Breast epithelium (tissue), 4 donors: ENCODE results near the gene OGA. TPM values are rescaled to one million over a fixed set of nuclear protein-coding genes. Genes with fewer than 3 reads are reported as not detected.

ENCODE experiments used
- DNase-seq, 2 donors: peaks; one replicate each; pipeline ENCODE4 v3.0.0-alpha.2; 2019; ENCODE audit warnings: low spot score in 2 of 2
- H3K27ac ChIP-seq, 2 donors: fragments of 200-600 bp; sonication (generic) in 1 of 2; one replicate each; pipeline ENCODE4 v1.5.1; 2016 to 2019; ENCODE audit warnings: mild to moderate bottlenecking in 1 of 2
- H3K27me3 ChIP-seq, 2 donors: fragments of 200-600 bp; sonication (generic) in 1 of 2; one replicate each; pipeline versions ENCODE4 v1.5.1 to v1.6.0; 2017 to 2019; ENCODE audit warnings: control low read depth in 1 of 2, mild to moderate bottlenecking in 1 of 2
- H3K36me3 ChIP-seq: fragments of 200-600 bp; one replicate; pipeline ENCODE4 v1.5.1; 2019
- H3K4me1 ChIP-seq, 2 donors: fragments of 200-600 bp; sonication (generic); one replicate each; pipeline ENCODE4 v1.5.1; 2016 to 2019; ENCODE audit warnings: control low read depth in 1 of 2
- H3K4me3 ChIP-seq, 3 donors: fragments of 200-600 bp; sonication (generic); 1 replicate in 2 of 3; 2 replicates in 1 of 3; pipeline ENCODE4 v1.5.1; 2016 to 2019; ENCODE audit warnings: mild to moderate bottlenecking in 3 of 3, moderate library complexity in 2 of 3
- H3K9me3 ChIP-seq, 2 donors: fragments of 200-600 bp; sonication (generic) in 1 of 2; one replicate each; pipeline ENCODE4 v1.5.1; 2016 to 2019; ENCODE audit warnings: control low read depth in 1 of 2
- CTCF ChIP-seq, 3 donors: fragments of 450-650 bp; IDR thresholded peaks; one replicate each; pipeline ENCODE4 v1.5.1; 2016 to 2017; ENCODE audit warnings: antibody characterized with exemption in 3 of 3, mild to moderate bottlenecking in 3 of 3, moderate library complexity in 3 of 3
- POLR2A ChIP-seq: fragments of 450-650 bp; IDR thresholded peaks from one replicate; pipeline ENCODE4 v1.6.1; 2016; ENCODE audit warnings: antibody characterized with exemption, mild to moderate bottlenecking, moderate library complexity
- POLR2AphosphoS5 ChIP-seq, 3 donors: sonication (generic); formaldehyde crosslinking; IDR thresholded peaks; one replicate each; pipeline ENCODE4 v1.6.1; 2017; ENCODE audit warnings: antibody characterized with exemption in 3 of 3
- intact Hi-C: fragments of 100-400 bp; cut with DNase I; formaldehyde crosslinking; loops from one replicate; pipeline ENCODE4 v1.15.1; 2023; ENCODE audit warnings: low total_unique reads
- total RNA-seq, 3 donors: library from RNA; depleted of rRNA; stranded (reverse); fragments of >200 nt; gene quantifications; one replicate each; pipeline ENCODE4 v1.1.0, GENCODE V29; 2016

The OGA gene
- total RNA-seq, 3 donors from 2014 or later: 169 to 200 (median 181) TPM

- intact Hi-C loops: no loop called here
Observed at GRCh38 chr10:101763141-101763846, 55.0 kb downstream of the OGA start.

GRCh38 chr10:101762736-101763135, 55.5 kb downstream of the OGA start:
- TF ChIP-seq POLR2AphosphoS5 (IDR thresholded peaks at IDR 0.05) (no peak), POLR2A (no peak), CTCF (IDR thresholded peaks at IDR 0.05) (no peak)
- Histone ChIP-seq H3K36me3 (no peaks in the 10 kb centered on the region), H3K4me1 (no peaks in the 10 kb centered on the region), H3K9me3 (no peaks in the 10 kb centered on the region), H3K27me3 (no peaks in the 10 kb centered on the region), H3K4me3 (no peak overlapping the region), H3K27ac (no peak overlapping the region)
- no peak for DNase-seq
- intact Hi-C loops: no loop called here

More at GRCh38 chr10:101763141-101763846, 55.0 kb downstream of the OGA start:
- no peaks in the 10 kb centered on the region for H3K4me1 ChIP-seq
- H3K36me3 ChIP-seq: no peaks in the 10 kb centered on the region
- no peak for TF ChIP-seq POLR2AphosphoS5 (IDR thresholded peaks at IDR 0.05)
- TF ChIP-seq CTCF (IDR thresholded peaks at IDR 0.05): no peak
- no peak for TF ChIP-seq POLR2A
- H3K9me3 ChIP-seq: no peaks in the 10 kb centered on the region
- no peak for DNase-seq
- no peak overlapping the region for H3K27ac ChIP-seq
- no peak overlapping the region for H3K4me3 ChIP-seq
- peaks cover 0 to under 1% of the 10 kb centered on the region in 2 donors for H3K27me3 ChIP-seq

- intact Hi-C loops: no loop called here
- H3K9me3 ChIP-seq: no peaks in the 10 kb centered on the region
- TF ChIP-seq POLR2AphosphoS5 (IDR thresholded peaks at IDR 0.05) (no peak), CTCF (IDR thresholded peaks at IDR 0.05) (no peak), POLR2A (no peak)
- no peak for DNase-seq
- H3K27ac ChIP-seq: no peak overlapping the region
- no peak overlapping the region for H3K4me3 ChIP-seq
- H3K27me3 ChIP-seq: no peaks in the 10 kb centered on the region
- H3K36me3 ChIP-seq: no peaks in the 10 kb centered on the region
- no peaks in the 10 kb centered on the region for H3K4me1 ChIP-seq
Observed at GRCh38 chr10:101761226-101761625, 57.0 kb downstream of the OGA start.

- no peak overlapping the region for H3K27ac ChIP-seq
- no peaks in the 10 kb centered on the region for H3K27me3 ChIP-seq
- no peaks in the 10 kb centered on the region for H3K36me3 ChIP-seq
- no peaks in the 10 kb centered on the region for H3K4me1 ChIP-seq
- no peak for TF ChIP-seq POLR2A
- no peak for TF ChIP-seq CTCF (IDR thresholded peaks at IDR 0.05)
- no peak for TF ChIP-seq POLR2AphosphoS5 (IDR thresholded peaks at IDR 0.05)
- H3K4me3 ChIP-seq: no peak overlapping the region
- no peaks in the 10 kb centered on the region for H3K9me3 ChIP-seq
- DNase-seq: no peak
- intact Hi-C loops: no loop called here
Observed at GRCh38 chr10:101760510-101760909, 57.7 kb downstream of the OGA start.

- Histone ChIP-seq H3K4me3 (no peak overlapping the region), H3K27ac (no peak overlapping the region), H3K27me3 (no peaks in the 10 kb centered on the region), H3K4me1 (no peaks in the 10 kb centered on the region), H3K36me3 (no peaks in the 10 kb centered on the region), H3K9me3 (no peaks in the 10 kb centered on the region)
- no peak for DNase-seq
- no peak for TF ChIP-seq POLR2AphosphoS5 (IDR thresholded peaks at IDR 0.05)
- TF ChIP-seq POLR2A: no peak
- TF ChIP-seq CTCF (IDR thresholded peaks at IDR 0.05): no peak
- intact Hi-C loops: no loop called here
Observed at GRCh38 chr10:101759309-101760247, 58.7 kb downstream of the OGA start.
